Activated CD8-positive, alpha-beta T cell treated with anti-CD3 and anti-CD28 coated beads for 36 hours (primary cell): ENCODE measurements around the gene ZNF189. TPM values are rescaled to one million over a fixed set of nuclear protein-coding genes. Genes with fewer than 3 reads are reported as not detected.

Experiments used
- ATAC-seq: fragments of 200-7000 bp; cut with Tn5 transposase; one replicate; pipeline ENCODE4 v1.10.0; 2021; ENCODE audit warnings: mild to moderate bottlenecking, moderate library complexity
- CTCF ChIA-PET: fragments of 350-600 bp; sonication (Branson Sonifier 250); formaldehyde crosslinking; loops from one replicate; lab custom pipeline; 2021; ENCODE audit warnings: antibody characterized with exemption; lab: Charles Lee
- POLR2A ChIA-PET: fragments of 350-600 bp; sonication (Branson Sonifier 250); formaldehyde crosslinking; loops from one replicate; lab custom pipeline; 2021; ENCODE audit warnings: antibody characterized with exemption; lab: Charles Lee
- DNase-seq: peaks from one replicate; pipeline ENCODE4 v3.0.0-alpha.2; 2020
- H3K27ac Mint-ChIP-seq: one replicate; pipeline ENCODE4 v1.8.0; 2021; ENCODE audit warnings: mild to moderate bottlenecking, mixed read lengths
- H3K27me3 Mint-ChIP-seq: one replicate; pipeline ENCODE4 v1.8.0; 2021; ENCODE audit warnings: mixed read lengths
- H3K36me3 Mint-ChIP-seq: one replicate; pipeline ENCODE4 v1.8.0; 2021; ENCODE audit warnings: low read depth, mixed read lengths
- H3K4me1 Mint-ChIP-seq: one replicate; pipeline ENCODE4 v1.8.0; 2021; ENCODE audit warnings: low read depth, mixed read lengths
- H3K4me3 Mint-ChIP-seq: one replicate; pipeline ENCODE4 v1.8.0; 2021; ENCODE audit warnings: mild to moderate bottlenecking, moderate library complexity, mixed read lengths
- H3K9me3 Mint-ChIP-seq: one replicate; pipeline ENCODE4 v1.8.0; 2021; ENCODE audit warnings: mixed read lengths
- CTCF ChIP-seq: fragments of 200-600 bp; IDR thresholded peaks from one replicate; pipeline ENCODE4 v1.8.0; 2022; ENCODE audit warnings: antibody characterized with exemption, mild to moderate bottlenecking
- intact Hi-C: fragments of 100-400 bp; cut with micrococcal nuclease; formaldehyde crosslinking; loops from one replicate; pipeline ENCODE4 v1.10.0; 2022
- total RNA-seq, 2 experiments: library from RNA; stranded (reverse); gene quantifications; one replicate each; pipeline ENCODE4 v1.2.3, GENCODE V29; 2021

ZNF189 gene
- total RNA-seq, 2 experiments from 2014 or later = 6.7 to 8.3 TPM

GRCh38 chr9:101417977-101418376 lies 19.3 kb downstream of the ZNF189 start:
- no peak for TF ChIP-seq CTCF
- no peaks in the 10 kb centered on the region for H3K4me1 Mint-ChIP-seq
- no peak overlapping the region for H3K27ac Mint-ChIP-seq
- H3K36me3 Mint-ChIP-seq = peaks cover 24% of the 10 kb centered on the region
- H3K27me3 Mint-ChIP-seq = no peaks in the 10 kb centered on the region
- peaks cover 39% of the 10 kb centered on the region for H3K9me3 Mint-ChIP-seq
- DNase-seq = no peak
- H3K4me3 Mint-ChIP-seq = no peak overlapping the region
- ATAC-seq = no peak
- POLR2A ChIA-PET = no interaction called here
- CTCF ChIA-PET = no interaction called here
- intact Hi-C loops = no loop called here

- DNase-seq (no peak), ATAC-seq (no peak)
- peaks cover 18% of the 10 kb centered on the region for H3K36me3 Mint-ChIP-seq
- no peak overlapping the region for H3K4me3 Mint-ChIP-seq
- no peak overlapping the region for H3K27ac Mint-ChIP-seq
- no peak for TF ChIP-seq CTCF
- peaks cover 34% of the 10 kb centered on the region for H3K9me3 Mint-ChIP-seq
- intact Hi-C loops = no loop called here
- ChIA-PET CTCF (no interaction called here), POLR2A (interaction anchor here (0.9 kb wide), 1 partner anchor 15 kb away, joined by 3 read pairs; no protein-coding TSS in a partner anchor)
- H3K27me3 Mint-ChIP-seq = no peaks in the 10 kb centered on the region
- H3K4me1 Mint-ChIP-seq = no peaks in the 10 kb centered on the region
Observed at GRCh38 chr9:101418518-101419430, 20.1 kb downstream of the ZNF189 start.

GRCh38 chr9:101419863-101420262 lies 21.2 kb downstream of the ZNF189 start:
- H3K27me3 Mint-ChIP-seq = no peaks in the 10 kb centered on the region
- H3K36me3 Mint-ChIP-seq = peaks cover 13% of the 10 kb centered on the region
- ATAC-seq (no peak), DNase-seq (no peak)
- ChIA-PET CTCF (no interaction called here), POLR2A (no interaction called here)
- no peak overlapping the region for H3K4me3 Mint-ChIP-seq
- H3K27ac Mint-ChIP-seq = no peak overlapping the region
- H3K9me3 Mint-ChIP-seq = peaks cover 29% of the 10 kb centered on the region
- intact Hi-C loops = no loop called here
- no peaks in the 10 kb centered on the region for H3K4me1 Mint-ChIP-seq
- TF ChIP-seq CTCF = no peak

- H3K27ac Mint-ChIP-seq = no peak overlapping the region
- ChIA-PET POLR2A (no interaction called here), CTCF (no interaction called here)
- no peak for TF ChIP-seq CTCF
- DNase-seq (no peak), ATAC-seq (no peak)
- H3K4me1 Mint-ChIP-seq = no peaks in the 10 kb centered on the region
- no peaks in the 10 kb centered on the region for H3K27me3 Mint-ChIP-seq
- H3K9me3 Mint-ChIP-seq = peaks cover 23% of the 10 kb centered on the region
- no peak overlapping the region for H3K4me3 Mint-ChIP-seq
- peaks cover 7% of the 10 kb centered on the region for H3K36me3 Mint-ChIP-seq
- intact Hi-C loops = no loop called here
Observed at GRCh38 chr9:101421653-101422065, 23.0 kb downstream of the ZNF189 start.

- DNase-seq (no peak), ATAC-seq (no peak)
- Mint-ChIP-seq H3K27ac (no peak overlapping the region), H3K9me3 (peaks cover 4% of the 10 kb centered on the region), H3K4me3 (no peak overlapping the region), H3K36me3 (no peaks in the 10 kb centered on the region), H3K27me3 (peaks cover 4% of the 10 kb centered on the region), H3K4me1 (no peaks in the 10 kb centered on the region)
- ChIA-PET POLR2A (no interaction called here), CTCF (interaction anchor here (1.0 kb wide), 1 partner anchor 11 kb away, joined by 3 read pairs; no protein-coding TSS in a partner anchor)
- intact Hi-C loops = no loop called here
- no peak for TF ChIP-seq CTCF
Observed at GRCh38 chr9:101427358-101427757, 28.7 kb downstream of the ZNF189 start.
